COR-L47 (cell line): Measurements from ENCODE around the gene VPS26C.

Experiments
- DNase-seq: peaks from one replicate; lab custom pipeline; 2025; lab: John Stamatoyannopoulos, UW

Gene VPS26C

GRCh38 chr21:37200641-37201480 is 66.3 kb downstream of the VPS26C start:
- DNase-seq = no peak

GRCh38 chr21:37199057-37199924 is 67.8 kb downstream of the VPS26C start:
- DNase-seq = no peak

- no peak for DNase-seq
These were observed 69.4 kb downstream of the VPS26C start for GRCh38 chr21:37197746-37198145.

GRCh38 chr21:37196847-37197246 is 70.3 kb downstream of the VPS26C start:
- no peak for DNase-seq

GRCh38 chr21:37195610-37196009 is 71.5 kb downstream of the VPS26C start:
- no peak for DNase-seq

GRCh38 chr21:37195059-37195458 is 72.1 kb downstream of the VPS26C start:
- DNase-seq = no peak

- no peak for DNase-seq
These were observed 73.5 kb downstream of the VPS26C start for GRCh38 chr21:37193676-37194075.

- DNase-seq = no peak
These were observed 74.1 kb downstream of the VPS26C start for GRCh38 chr21:37193006-37193405.

GRCh38 chr21:37192019-37192418 is 75.1 kb downstream of the VPS26C start:
- no peak for DNase-seq

GRCh38 chr21:37188825-37189224 is 78.3 kb downstream of the VPS26C start:
- DNase-seq = no peak

GRCh38 chr21:37186983-37187382 is 80.2 kb downstream of the VPS26C start:
- no peak for DNase-seq

GRCh38 chr21:37184784-37185593 is 82.1 kb downstream of the VPS26C start:
- DNase-seq = no peak

GRCh38 chr21:37183749-37184148 is 83.4 kb downstream of the VPS26C start:
- no peak for DNase-seq

GRCh38 chr21:37182222-37182621 is 84.9 kb downstream of the VPS26C start:
- DNase-seq = no peak

GRCh38 chr21:37181059-37181458 is 86.1 kb downstream of the VPS26C start:
- no peak for DNase-seq

- DNase-seq = no peak
These were observed 90.4 kb downstream of the VPS26C start for GRCh38 chr21:37176716-37177115.
